ENCODE results near the gene S100A8.
"Not testable (repeated sequence)": the region's sequence is repeated elsewhere in the genome, so short reads cannot be mapped to it uniquely, and the experiment has no call there.

S100A8 gene

DNA sequence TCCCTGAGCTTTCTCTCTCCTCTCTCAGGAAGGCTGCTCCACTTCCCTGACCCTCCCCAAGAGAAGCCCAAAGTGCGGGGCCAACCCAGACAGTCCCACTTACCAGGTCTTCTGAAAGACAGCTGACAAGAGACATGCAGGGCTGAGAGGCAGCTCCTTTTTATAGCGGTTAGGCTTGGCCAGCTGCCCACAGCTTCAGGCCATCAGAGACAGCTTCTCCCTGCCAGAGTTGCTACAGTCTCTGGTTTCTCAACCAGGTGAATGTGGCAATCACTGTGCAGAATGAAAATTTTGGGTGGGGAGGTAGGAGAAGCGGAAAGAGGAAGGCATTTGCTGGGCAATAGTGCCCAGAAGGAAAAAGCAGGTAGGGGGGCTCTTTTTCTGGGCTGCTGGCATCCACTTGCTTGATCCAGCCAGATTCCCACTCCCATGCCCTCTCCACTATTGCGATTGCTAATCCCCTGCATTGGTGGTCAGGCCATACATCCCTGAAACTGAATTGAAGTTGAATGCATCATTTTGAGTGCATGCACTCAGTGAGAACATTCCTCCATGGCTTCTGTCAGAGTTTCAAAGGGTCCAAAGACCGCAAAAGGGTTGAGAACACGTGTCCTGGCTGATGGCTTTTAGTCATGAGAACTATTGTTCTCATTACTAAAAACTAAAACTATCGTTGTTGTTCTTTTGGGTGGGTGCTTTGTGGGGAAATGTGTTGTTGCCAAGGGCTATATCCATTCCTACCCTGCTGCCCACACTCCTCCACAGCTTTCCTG, at the start of gene S100A8:
S100A8 (minus strand) TSS at position 136 of the 773 bp plus-strand sequence. CDS start 538 bp downstream, outside the sequence.
- no peak for DNase-seq (ENCODE audit: low read depth)

DNA sequence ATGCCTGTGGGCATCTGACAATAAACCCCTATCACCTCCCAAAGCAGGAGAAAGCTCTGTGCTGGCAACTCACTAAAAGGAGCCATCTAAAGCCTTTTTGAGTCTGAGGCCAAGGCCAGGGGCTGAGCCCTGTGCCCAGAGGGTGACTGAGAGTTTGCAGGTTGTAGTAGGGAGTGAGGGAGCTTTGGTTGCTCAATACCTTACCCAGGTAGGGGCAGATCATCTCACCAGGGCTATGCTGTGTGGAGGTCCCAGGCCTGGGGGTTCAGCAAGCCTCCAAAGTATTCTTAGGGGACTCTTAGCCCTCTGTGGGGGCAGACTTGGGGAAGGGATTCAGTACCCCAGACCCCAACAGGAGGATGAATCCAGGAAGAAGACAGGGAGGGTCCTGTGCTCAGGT, 48.4 kb upstream of the S100A8 start:
- no peak for DNase-seq (ENCODE audit: low read depth)

DNA sequence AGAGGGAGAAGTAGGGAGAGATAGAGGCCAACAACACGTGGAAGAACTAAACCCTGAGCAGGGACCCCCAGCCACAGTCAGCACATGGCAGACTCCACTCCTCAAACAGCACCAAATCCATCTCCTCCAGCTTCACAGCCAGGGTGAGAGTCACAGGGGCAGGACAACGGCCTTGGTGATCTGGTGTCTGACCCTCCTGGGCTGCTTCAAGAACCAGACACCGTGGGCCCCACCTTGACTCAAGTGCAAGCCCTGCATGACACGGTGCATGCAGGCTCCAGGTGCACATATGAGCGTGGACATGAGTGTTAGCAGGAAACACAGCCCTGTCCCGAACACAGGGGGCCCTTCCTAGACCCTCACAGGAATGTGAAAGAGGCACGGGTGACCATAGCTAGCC, 47.7 kb upstream of the S100A8 start:
- no peak for DNase-seq (ENCODE audit: low read depth)

DNA sequence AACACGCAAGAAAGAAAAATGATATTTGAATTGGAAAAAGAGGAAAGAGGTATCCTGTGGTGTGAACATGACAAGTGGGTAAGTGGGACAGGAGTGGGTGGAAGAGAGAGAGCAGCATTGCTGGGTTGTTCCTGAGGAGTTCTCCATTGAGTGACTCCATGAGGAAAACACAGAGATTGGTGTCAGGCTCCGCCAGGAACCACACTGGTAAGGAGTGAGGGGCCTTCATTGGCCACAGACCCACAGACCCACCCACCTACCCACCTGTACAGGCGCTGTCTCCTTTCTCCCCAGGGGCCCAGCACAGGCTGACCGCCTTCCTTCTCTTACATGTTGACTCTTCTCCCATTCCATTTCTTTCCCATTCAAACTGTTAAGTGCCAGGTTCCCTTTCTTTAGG, 46.4 kb upstream of the S100A8 start:
- DNase-seq (ENCODE audit: low read depth) = no peak

DNA sequence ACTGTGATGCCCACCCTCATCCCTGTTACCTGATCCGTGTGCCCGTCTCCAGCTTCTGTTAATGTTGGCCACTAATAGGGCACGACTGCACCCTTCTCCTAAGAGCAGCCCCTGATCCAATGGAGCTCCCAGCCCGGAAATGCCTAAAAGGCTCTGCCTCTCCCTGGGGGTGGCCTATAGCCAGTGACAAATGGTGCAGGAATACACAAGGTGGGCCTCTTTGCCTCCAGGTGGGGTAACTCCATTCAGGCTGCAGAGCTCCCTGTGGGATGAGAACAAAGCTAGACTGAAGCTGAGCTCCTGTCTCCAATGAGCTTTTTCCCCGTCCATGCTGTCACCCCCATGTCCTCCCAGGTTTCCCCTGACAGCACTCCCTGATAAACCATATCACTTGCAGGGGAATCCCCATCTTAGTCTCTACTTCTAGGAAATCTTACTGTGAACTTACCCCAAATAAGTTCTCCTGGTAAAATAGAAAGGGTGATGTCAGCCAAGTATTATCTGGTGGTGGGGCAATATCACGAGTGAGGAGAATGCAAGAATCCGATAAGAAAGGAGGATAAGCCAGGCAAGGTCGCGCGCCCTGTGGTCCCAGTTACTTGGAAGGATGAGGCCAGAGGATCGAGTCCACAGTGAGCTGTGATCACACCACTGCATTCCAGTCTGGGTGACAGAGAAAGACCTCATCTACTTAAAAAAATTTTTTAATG, 44.0 kb upstream of the S100A8 start:
- DNase-seq (ENCODE audit: low read depth) = no peak

DNA sequence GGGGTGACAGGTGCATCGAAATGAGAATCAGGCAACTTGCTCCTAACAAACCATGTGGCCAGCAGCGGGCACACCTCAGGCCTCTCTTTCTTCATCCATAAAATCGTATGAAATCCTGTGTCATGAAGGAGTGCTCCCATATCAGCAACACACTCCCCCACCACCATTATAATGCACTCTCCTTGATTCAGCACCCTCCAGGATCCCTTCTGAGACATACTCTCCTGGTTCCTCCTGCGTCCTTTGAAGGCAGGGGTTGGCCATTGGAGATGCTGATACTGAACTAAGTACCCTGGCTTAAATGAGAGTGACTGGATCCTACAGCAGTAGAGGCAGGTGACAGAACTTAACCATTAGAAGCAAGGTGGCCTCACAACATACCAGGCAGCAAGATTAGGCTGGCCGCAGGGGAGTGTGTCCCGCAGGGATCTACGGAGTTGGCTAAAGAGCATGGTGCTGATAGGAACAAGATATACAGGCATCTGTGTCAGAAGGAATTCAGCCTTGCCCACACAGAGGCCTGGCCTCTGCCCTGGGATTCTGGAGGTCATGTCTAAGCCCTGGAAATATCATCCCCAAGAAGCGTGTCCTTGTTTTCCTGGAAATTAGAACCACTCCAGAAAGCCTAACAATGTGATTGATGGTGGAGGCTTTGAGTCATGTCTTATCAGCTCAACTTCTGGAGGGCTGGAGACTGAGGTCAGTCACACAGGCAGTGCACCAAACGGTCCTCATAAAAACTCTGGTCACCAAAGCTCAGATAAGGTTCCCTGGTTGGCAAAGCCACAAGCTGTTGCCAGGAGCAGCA, 42.2 kb upstream of the S100A8 start:
- no peak for DNase-seq (ENCODE audit: low read depth)

DNA sequence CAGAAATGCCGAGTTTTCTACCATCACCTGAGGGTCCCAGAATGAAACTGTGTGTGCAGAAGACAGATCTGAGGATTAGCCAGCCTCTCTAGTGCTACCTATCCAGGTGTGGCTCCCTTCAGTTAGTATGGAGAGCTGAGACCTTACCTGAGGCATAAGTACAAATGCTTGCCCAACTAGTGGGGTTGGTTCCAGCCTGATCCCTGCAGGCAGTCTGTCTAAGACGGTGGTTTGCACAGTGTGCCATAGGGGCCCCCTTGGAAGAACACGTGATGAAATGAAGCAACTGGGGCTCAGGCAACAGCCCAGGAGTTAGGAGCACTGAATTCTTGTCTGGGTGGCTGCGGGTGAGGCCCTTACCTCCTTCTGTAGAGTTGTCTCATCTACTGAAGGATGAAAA, 41.1 kb upstream of the S100A8 start:
- DNase-seq (ENCODE audit: low read depth) = no peak

DNA sequence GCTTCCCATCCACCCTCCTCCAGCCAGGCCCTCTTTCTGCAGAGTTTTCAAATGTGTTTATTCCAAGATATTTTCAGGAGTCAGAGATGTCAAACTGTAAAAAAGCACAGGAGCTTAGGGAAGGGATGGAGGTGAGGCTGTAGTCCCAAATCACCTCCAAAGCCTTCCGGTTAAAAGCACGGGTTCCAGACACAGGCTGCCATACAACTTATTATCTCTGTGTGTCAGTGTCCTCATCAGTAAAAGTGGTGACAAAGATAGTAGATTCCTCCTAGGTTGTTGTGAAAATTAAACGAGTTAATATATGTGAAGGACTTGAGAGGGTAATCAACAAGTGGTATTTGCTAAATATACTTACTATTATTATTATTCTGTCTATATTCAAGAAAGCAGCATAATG, 40.6 kb upstream of the S100A8 start:
- no peak for DNase-seq (ENCODE audit: low read depth)

DNA sequence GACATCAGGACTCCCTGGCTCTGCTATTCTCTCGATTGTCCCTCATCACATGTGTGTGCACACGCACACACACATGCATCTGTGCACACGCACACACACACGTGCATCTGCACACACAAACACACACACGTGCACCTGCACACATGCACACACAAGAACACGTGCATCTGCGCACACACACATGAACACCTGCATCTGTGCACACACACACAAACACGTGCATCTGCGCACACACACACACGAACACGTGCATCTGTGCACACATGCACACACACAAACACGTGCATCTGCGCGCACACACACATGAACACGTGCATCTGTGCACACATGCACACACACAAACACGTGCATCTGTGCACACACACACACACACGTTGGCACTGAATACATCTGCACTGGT, 40.1 kb upstream of the S100A8 start:
- no peak for DNase-seq (ENCODE audit: low read depth)

DNA sequence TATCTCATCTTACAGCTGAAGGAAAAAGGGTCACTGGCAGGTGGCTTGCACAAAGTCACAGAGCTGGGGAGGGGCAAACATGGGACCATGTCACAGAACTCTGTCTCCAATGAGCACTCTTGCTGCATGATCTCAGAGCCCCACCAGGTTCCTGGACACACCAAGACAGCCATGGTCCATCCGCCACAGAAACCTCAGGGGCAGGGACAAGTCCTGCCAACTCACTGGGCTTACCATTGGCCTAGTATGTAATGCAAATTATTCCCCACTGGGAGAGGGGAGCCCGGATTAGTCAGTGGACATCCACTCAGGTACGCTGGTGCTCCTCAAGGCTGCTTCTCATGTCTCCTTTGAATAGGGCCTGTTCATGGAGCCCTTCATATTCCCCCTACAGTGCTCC, 39.7 kb upstream of the S100A8 start:
- DNase-seq (ENCODE audit: low read depth) = no peak

DNA sequence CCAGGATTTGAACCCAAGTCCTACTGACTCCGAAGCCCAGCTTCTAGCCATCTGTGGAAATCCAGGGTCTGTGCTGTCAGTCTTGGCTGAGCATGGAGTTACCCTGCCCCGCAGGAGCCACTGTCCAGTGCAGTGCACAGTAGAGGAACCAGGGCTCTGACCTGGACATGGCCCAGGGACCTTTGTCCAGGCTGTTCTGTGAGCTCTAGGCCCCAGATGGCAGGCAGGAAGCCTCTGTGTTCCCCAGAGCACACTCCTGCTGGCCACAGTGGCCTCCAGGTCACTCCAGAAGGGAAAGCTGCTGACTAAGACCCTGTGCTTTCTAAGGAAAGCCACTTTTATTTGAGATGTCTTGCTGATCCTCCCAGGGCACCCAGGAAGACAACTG, 39.3 kb upstream of the S100A8 start:
- DNase-seq (ENCODE audit: low read depth) = no peak

DNA sequence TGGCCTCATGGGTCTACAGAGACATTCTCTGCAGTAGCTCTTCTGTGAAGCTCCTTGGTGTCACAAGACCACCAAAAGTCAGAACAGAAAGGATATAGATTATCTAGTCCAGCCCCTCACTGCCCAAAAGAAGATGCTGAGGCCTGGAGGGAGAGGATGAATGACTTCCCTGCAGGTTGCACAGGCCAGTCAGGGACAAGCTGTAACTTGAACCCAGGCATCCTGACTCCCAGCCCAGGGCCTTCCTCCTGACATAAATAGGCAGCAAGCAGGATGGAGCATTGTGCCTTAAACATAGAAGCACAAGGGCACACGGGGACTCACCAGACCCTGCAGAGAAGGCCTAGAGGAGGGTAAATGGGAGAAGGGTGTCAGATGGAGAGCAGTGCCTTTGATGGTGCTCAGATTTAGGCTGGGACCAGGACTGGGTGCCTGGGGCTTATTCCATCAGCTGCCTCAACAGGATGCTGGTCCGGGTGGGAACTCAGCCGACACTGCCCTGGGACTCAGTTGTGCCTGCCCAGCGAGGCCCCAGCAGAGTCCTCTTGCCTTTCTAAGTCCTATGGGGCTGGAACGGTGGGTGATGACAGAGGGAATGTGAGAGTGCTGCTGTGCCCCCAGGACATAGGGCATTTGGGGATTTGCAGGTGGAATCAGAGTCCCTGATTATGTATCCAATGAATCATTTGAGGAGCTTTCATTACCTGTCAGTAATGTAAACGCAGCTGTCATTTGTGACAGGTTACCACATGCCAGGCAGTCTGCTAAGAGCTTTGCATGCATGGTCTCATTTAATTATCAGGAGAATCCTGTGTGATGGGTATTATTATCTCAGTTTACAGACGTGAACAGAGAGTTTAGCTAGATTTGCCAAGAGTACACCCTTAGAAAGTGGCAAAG, 38.6 kb upstream of the S100A8 start:
- DNase-seq (ENCODE audit: low read depth) = no peak

DNA sequence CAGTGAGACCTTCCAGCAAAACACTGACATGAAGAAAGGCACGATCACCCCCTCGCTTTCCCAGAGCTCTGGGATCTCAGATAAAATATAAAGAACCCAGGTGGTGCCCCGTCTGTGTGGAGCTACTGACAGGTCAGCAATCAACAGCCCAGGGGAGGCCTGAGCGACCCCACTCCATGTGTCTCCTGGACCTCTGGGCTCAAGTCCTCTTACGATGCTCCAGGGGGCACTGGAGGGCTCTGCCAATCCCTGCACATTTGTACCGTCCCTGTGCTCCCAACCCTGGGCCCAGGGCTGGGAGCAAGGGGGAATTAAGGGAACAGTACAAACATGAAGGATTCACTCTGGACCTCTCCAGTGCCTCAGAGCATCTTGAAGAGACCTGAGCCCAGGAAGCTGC, 37.9 kb upstream of the S100A8 start:
- DNase-seq (ENCODE audit: low read depth) = no peak

DNA sequence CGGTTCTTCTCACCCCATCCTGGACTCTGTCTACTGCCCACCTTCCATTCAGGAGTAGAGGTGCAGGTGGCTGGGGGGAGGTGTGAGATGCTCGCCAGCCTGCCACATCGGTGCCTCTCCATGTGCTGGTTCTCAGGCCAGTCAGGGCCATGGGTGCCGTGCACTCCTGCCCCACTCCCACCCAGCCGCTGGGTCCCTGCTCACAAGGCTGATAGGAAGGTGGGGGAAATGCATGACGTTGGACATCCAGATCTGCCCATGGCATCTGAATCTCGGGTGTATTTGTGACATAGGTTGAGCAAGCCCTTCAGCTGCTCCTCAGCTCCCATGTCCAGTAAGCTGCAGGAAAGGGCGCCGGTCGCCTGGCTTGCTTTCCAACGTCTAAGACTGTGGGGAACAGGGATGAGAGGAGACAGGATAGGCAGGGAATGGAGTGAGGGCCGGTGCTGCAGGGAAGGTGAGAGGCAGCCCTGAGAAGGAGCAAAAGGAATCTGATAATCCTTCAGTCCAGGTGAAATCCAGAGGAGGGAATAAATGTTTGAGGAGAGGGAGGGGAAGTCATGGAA, 37.3 kb upstream of the S100A8 start:
- no peak for DNase-seq (ENCODE audit: low read depth)

DNA sequence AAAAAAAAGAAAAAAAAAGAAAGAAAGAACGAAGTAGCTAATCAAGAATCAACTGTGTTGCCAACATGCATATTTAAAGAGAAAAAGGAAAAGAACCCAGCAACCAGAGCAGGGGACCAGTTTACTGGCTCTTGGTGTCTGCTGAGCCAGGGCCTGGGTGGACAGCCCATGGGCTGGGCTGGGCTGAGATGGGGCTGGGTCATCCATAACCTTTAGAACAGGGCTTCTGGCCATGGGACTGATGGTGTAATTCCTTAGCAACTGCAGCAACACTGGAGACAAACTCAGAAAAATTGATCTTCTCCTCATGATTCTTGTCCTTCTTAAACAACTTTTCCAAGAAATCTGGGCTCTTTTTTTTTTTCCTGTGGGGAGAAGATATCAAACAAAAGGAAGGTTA, 35.9 kb upstream of the S100A8 start:
- DNase-seq (ENCODE audit: low read depth) = no peak

DNA sequence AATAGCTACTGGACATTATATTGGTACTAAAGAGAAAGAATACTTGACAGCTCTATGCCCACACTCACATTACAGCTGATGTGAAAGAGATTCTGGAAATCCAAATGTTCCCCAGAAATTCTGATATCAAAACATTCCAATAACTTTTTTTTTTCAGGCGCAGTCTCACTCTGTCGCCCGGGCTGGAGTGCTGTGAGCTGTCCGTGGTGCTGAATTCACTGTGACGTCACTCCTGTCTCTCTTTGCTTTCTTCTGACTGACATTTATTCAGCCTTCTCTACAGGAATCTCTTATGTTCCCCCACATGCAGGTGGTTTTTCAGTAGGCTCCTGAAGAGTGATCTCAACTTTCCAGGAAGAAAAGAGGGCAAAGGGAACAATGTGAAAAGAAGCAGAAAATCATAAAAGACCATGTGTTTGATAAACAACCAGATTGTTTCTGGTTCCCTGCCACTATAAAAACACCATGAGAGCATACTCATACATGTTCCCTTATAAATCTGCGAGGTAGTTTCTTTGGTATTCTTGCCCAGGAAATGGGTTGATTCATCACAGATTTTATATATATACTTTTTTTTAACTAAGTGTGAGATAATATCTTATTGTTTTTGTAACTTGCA, 31.7 kb upstream of the S100A8 start:
- peak; percentile 49 for DNase-seq (ENCODE audit: low read depth)

DNA sequence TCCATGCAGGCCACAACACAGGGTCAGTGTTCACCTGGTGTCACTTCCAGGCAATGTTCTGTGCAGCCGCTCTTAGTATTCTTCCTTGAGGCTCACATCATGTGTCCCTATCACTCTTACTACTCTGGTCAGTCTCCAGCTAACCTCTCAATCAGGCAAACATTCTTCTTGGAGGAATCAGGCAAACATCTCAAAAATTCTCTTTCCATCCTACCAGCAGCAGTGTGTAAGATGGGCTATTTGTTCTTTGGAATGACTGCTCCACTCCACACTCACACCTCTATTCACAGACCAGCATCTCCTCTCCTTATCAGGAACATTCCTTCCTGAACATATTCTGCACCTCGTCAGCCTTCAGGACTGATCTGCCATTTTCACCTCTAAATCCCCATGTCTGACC, 29.4 kb upstream of the S100A8 start:
- DNase-seq (ENCODE audit: low read depth) = no peak

DNA sequence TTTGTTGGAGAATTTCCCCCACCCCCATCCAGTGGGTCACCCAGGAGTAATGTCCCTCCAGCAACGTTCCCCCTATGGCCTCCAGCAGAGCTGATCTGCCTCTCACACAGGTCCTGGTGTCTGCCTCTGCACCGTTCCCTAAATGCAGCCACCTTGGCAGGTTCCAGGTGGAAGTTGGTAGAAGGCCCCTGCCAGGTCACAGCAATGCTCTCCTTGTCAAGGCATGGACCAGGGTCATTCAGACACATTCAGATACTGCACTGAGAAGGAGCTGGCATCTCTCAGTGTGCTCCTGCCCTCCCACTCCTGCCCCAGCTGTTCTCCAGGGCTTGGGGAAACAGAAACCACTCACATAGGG, 28.5 kb upstream of the S100A8 start:
- DNase-seq (ENCODE audit: low read depth) = not testable (repeated sequence)

DNA sequence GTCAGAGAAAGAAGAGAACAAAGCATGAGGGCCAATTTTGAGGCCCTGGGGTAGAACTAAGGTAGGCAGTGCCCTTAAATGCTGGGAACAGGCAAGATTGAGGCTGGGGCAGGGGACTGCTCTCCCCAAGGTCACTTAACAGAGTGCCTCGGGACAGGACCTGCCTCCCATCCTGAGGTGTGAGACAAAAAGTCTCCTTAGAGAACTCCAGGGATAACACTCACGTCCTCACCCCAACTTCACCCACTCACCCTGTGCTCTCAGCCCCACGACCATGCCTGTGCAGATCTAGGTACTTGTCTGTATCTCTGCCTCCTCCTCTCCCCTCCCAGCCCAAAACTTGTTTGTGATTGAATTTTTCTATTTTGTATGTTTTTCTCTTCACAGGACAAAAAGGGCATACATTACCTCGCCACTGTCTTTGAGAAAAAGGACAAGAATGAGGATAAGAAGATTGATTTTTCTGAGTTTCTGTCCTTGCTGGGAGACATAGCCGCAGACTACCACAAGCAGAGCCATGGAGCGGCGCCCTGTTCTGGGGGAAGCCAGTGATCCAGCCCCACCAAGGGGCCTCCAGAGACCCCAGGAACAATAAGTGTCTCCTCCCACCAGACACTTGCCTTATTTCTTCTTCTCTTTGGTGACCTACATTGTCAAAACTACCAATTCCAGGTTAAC, 28.0 kb upstream of the S100A8 start:
- not testable (repeated sequence) for DNase-seq (ENCODE audit: low read depth)

DNA sequence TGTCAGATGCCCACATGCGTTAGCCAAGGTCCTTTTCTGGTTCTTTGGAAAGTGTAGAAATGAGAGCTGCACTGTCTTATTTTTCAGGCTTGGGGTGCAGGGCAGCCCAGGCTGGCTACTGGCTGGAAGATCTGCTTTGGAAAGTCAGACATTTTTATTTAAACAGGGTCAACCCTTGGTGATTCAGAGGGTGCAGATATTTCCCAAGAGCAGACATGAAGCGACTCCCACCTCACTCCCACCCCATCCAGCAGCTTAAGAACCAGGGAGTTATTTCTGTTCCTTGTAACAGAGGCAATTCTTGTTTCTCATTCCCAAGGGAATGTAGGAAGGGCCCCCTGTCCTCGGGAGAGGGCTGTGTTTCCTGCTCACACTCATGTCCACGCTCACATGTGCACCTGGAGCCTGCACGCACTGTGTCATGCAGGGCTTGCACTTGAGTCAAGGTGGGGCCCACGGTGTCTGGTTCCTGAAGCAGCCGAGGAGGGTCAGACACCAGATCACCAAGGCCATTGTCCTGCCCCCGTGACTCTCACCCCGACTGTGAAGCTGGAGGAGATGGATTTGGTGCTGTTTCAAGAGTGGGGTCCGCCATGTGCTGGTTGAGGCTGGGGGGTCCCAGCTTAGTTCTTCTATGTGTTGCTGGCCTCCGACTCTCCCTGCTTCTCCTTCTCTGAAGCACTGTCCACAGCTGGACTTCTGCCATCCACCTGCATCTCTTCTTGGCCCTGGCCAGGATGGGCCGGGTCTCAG, 26.4 kb upstream of the S100A8 start:
- DNase-seq (ENCODE audit: low read depth) = no peak
